Measurements from ENCODE around the gene CDH13. TPM values are rescaled to one million over a fixed set of nuclear protein-coding genes. Genes with fewer than 3 reads are reported as not detected.
A peak's percentile ranks its signal among the peaks of the same experiment; 100 is the strongest.

The CDH13 gene
- total and polyA plus RNA-seq, 2 donors (not counting 3 experiments of a cell fraction or from before 2014, with no cell fraction given) = 96.6 to 124 TPM

DNA sequence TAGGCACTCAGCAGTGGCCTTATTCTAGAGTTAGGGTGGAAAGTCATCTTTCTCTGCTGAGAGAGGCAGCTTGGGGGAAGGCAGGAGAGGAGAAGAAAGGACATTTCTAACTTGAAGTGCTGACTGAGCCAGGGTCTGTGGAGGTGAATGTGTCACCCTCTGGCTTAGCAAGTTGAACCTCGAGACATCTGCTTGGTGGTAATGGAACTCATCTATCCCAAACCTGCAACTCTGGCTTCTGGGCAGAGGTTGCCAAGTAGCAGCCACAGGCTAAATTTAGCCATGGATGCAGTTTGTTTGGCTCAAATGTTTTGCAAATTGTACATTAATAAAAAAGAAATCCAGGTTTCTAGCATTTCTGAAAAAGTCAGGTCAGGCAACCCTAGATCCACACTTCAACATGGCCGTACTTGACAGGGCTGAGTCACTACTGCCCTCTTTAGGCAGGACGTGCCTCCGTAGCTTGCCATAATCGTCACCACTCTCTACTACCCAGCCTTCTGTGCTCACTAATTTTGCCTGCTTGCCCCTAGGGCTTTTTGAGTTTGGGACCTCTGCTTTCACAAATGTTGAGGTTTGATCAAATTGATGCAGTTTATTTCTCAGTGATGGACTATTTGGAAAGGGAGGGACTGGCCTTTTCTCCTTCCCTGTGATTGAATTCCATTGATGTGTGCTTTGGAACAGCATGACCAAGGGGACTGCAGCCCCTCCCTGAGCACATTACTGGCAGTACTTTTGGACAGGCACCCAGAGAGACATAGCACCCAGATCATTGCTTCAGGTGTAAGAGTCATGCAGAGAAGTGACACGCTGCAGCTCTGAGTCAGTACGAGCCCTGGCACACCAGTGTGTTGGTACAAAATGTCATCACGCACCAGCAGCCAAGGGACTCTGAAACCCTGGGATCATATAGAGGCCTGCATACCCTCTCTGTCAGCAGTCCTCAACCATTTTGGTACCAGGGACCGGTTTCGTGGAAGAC, 5.2 kb downstream of the CDH13 start:
- no peak overlapping the region for H3K9ac ChIP-seq (replicated peaks; ENCODE audit: extremely low read depth, insufficient read depth, low read length)
- H3K36me3 ChIP-seq (ENCODE audit: control insufficient read depth in 2 of 2, extremely low read depth in 1 of 2, insufficient read depth in 2 of 2, low read length in 2 of 2) = no peaks in the 10 kb centered on the region
- peaks cover 45% of the 10 kb centered on the region for H3K79me2 ChIP-seq (ENCODE audit: control insufficient read depth, insufficient read depth, low read length)
- DNase-seq (ENCODE audit: low read depth, low spot score) (no peak), FAIRE-seq (no peak)
- H3K9me1 ChIP-seq (replicated peaks; ENCODE audit: control insufficient read depth, extremely low read depth, insufficient read depth, low read length) = no peaks in the 10 kb centered on the region
- ChIA-PET CTCF (interaction anchor here (0.6 to 6.4 kb wide), 13 partner anchors 9 to 815 kb away, joined by 3 to 95 read pairs (median 7); no protein-coding TSS in a partner anchor), POLR2A (no interaction called here)
- TF ChIP-seq, protein P1, sequence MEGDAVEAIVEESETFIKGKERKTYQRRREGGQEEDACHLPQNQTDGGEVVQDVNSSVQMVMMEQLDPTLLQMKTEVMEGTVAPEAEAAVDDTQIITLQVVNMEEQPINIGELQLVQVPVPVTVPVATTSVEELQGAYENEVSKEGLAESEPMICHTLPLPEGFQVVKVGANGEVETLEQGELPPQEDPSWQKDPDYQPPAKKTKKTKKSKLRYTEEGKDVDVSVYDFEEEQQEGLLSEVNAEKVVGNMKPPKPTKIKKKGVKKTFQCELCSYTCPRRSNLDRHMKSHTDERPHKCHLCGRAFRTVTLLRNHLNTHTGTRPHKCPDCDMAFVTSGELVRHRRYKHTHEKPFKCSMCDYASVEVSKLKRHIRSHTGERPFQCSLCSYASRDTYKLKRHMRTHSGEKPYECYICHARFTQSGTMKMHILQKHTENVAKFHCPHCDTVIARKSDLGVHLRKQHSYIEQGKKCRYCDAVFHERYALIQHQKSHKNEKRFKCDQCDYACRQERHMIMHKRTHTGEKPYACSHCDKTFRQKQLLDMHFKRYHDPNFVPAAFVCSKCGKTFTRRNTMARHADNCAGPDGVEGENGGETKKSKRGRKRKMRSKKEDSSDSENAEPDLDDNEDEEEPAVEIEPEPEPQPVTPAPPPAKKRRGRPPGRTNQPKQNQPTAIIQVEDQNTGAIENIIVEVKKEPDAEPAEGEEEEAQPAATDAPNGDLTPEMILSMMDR (IDR thresholded peaks at IDR 0.05; ENCODE audit: extremely low read depth in 1 of 2, insufficient read depth in 1 of 2, low read depth in 1 of 2, low read length in 2 of 2) = peak; percentile 32 to 43
- TF ChIP-seq GATA2 (IDR thresholded peaks at IDR 0.05; ENCODE audit: insufficient read depth, insufficient read length, low read depth, low read length) = no peak
- dilution Hi-C loops (cut with MboI; ENCODE audit: extremely low pct_ligation_motif_present, low sequenced_read_pairs) (no loop called here), intact Hi-C loops (cut with micrococcal nuclease) (no loop called here)
- peaks cover 73% of the 10 kb centered on the region for H3K4me1 ChIP-seq (ENCODE audit: control insufficient read depth, extremely low read depth, insufficient read depth, low read length)
- H3K27me3 ChIP-seq (ENCODE audit: control insufficient read depth in 2 of 2, insufficient read depth in 2 of 2, low read length in 2 of 2) = no peaks in the 10 kb centered on the region
- H3K9me3 ChIP-seq (replicated peaks; ENCODE audit: control insufficient read depth, insufficient read depth, low read length) = no peaks in the 10 kb centered on the region
- H3K4me3 ChIP-seq (replicated peaks in 1 of 3; ENCODE audit: insufficient read depth in 1 of 3, low read depth in 1 of 3, low read length in 3 of 3) = no peak overlapping the region
- BruUV-seq (replicated peaks) = no TSS peak
- peak overlapping the region; percentile 96 for H3K27ac ChIP-seq (ENCODE audit: insufficient read depth, low read depth, low read length)
- no peak overlapping the region for H3K4me2 ChIP-seq (ENCODE audit: insufficient read depth, low read length)
- no peak overlapping the region for H2AFZ ChIP-seq (ENCODE audit: low read depth, low read length)
- H4K20me1 ChIP-seq (replicated peaks; ENCODE audit: control insufficient read depth, extremely low read depth, insufficient read depth, low read length) = no peaks in the 10 kb centered on the region

Measured in endothelial cell of umbilical vein (primary cell).